Measurements from ENCODE around the gene PURB. TPM values are rescaled to one million over a fixed set of nuclear protein-coding genes. Genes with fewer than 3 reads are reported as not detected.

Gene PURB
- total and polyA plus RNA-seq, 2 experiments from 2014 or later = 3.5 to 25.5 TPM

- no peaks in the 10 kb centered on the region for H4K20me1 ChIP-seq (ENCODE audit: insufficient read depth, poor library complexity, severe bottlenecking)
- no peaks in the 10 kb centered on the region for H3K9me3 ChIP-seq (ENCODE audit: low read depth)
- H2AFZ ChIP-seq = no peak overlapping the region
- H3K4me2 ChIP-seq = no peak overlapping the region
- 50% methylated on average over 6 of the region's 7 CpGs for WGBS (ENCODE audit: low lambda C conversion rate, missing lambda C conversion rate)
- no peak overlapping the region for H3K27ac ChIP-seq
- H3K27me3 ChIP-seq = no peaks in the 10 kb centered on the region
- peak; percentile 26 for DNase-seq (ENCODE audit: low spot score)
- no peaks in the 10 kb centered on the region for H3K36me3 ChIP-seq (replicated peaks; ENCODE audit: insufficient read depth, low read depth)
- no peak overlapping the region for H3K4me3 ChIP-seq
- H3K4me1 ChIP-seq (ENCODE audit: insufficient read depth) = no peaks in the 10 kb centered on the region
- no peak for TF ChIP-seq EZH2phosphoT487 (IDR thresholded peaks at IDR 0.05; ENCODE audit: low read depth, severe bottlenecking, unreplicated experiment)
- TF ChIP-seq, protein P1, sequence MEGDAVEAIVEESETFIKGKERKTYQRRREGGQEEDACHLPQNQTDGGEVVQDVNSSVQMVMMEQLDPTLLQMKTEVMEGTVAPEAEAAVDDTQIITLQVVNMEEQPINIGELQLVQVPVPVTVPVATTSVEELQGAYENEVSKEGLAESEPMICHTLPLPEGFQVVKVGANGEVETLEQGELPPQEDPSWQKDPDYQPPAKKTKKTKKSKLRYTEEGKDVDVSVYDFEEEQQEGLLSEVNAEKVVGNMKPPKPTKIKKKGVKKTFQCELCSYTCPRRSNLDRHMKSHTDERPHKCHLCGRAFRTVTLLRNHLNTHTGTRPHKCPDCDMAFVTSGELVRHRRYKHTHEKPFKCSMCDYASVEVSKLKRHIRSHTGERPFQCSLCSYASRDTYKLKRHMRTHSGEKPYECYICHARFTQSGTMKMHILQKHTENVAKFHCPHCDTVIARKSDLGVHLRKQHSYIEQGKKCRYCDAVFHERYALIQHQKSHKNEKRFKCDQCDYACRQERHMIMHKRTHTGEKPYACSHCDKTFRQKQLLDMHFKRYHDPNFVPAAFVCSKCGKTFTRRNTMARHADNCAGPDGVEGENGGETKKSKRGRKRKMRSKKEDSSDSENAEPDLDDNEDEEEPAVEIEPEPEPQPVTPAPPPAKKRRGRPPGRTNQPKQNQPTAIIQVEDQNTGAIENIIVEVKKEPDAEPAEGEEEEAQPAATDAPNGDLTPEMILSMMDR (IDR thresholded peaks at IDR 0.05; ENCODE audit: poor library complexity) = no peak
- TF ChIP-seq EZH2 (IDR thresholded peaks at IDR 0.05; ENCODE audit: borderline replicate concordance) = no peak
- H3K9me2 ChIP-seq (replicated peaks; ENCODE audit: insufficient read depth) = peaks cover 3% of the 10 kb centered on the region
- no peaks in the 10 kb centered on the region for H3K79me2 ChIP-seq
These were observed 27.5 kb upstream of the PURB start for GRCh38 chr7:44912775-44913347.

DNA sequence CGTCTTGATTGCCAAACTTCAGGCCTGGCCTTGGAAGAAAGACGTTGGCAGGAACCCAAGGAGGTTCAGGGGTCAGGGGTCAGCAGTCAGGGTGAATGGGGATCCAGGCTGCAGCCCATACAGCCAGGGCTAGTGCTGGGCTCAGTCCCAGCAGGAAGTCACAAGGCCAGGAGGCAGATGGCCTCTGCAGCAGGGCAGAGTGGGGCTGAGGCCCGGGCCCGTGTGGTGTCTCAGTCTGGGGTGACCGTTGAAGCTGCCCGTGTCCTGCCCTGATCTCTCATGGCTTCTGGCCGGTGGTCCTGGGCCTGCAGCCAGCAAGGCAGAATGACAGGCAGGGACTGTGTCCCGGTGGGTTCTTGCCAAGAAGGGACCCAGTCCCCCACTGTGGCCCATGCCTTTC lies 26.6 kb upstream of the PURB start:
- Histone ChIP-seq H3K4me2 (no peak overlapping the region), H3K4me3 (no peak overlapping the region), H2AFZ (no peak overlapping the region), H3K36me3 (replicated peaks; ENCODE audit: insufficient read depth, low read depth) (no peaks in the 10 kb centered on the region), H3K27ac (no peak overlapping the region), H3K9me2 (replicated peaks; ENCODE audit: insufficient read depth) (no peaks in the 10 kb centered on the region), H3K4me1 (ENCODE audit: insufficient read depth) (no peaks in the 10 kb centered on the region), H3K79me2 (no peaks in the 10 kb centered on the region), H4K20me1 (ENCODE audit: insufficient read depth, poor library complexity, severe bottlenecking) (no peaks in the 10 kb centered on the region), H3K9me3 (ENCODE audit: low read depth) (no peaks in the 10 kb centered on the region), H3K27me3 (no peaks in the 10 kb centered on the region)
- no peak for DNase-seq (ENCODE audit: low spot score)
- 88% methylated on average over 8 of the region's 8 CpGs for WGBS (ENCODE audit: low lambda C conversion rate, missing lambda C conversion rate)
- TF ChIP-seq, protein P1 (IDR thresholded peaks at IDR 0.05; ENCODE audit: poor library complexity) = no peak
- no peak for TF ChIP-seq EZH2 (IDR thresholded peaks at IDR 0.05; ENCODE audit: borderline replicate concordance)
- TF ChIP-seq EZH2phosphoT487 (IDR thresholded peaks at IDR 0.05; ENCODE audit: low read depth, severe bottlenecking, unreplicated experiment) = no peak

DNA sequence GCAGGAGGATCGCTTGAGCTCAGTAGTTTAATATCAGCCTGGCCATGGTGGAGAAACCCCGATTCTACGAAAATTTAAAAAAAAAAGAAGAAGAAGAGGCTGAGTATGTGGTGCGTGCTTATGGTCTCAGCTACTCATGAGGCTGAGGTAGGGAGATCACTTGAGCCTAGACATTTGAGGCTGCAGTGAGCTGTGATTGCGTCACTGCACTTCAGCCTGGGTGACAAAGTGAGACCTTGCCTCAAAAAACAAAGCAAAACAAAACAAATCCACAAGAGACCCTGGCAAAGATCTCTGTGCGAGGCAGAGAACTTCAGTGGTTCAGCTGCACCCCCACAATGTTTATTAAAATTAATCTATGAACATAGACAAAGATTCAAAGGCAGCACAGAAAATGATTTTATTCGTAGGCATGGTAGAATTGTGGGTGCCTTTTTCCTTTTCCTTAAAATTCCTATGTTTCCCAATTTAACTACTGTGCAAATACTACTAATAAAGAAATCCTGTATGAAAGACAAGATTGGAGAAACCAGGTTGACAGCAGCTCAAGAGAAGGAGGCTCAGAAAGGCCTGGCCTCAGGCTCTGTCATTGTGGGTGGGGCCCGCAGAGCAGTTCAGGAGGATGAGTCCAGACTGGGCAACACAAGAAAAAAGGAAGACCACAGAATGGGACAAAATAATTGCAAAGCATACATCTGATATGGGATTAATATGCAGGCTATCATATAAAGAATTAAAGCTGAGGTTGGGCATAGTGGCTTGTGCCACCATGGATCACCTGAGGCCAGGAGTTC lies 24.5 kb upstream of the PURB start:
- DNase-seq (ENCODE audit: low spot score) = no peak
- H4K20me1 ChIP-seq (ENCODE audit: insufficient read depth, poor library complexity, severe bottlenecking) = no peaks in the 10 kb centered on the region
- WGBS (ENCODE audit: low lambda C conversion rate, missing lambda C conversion rate) = 82% methylated on average over 8 of the region's 8 CpGs
- no peak overlapping the region for H2AFZ ChIP-seq
- H3K4me2 ChIP-seq = no peak overlapping the region
- no peaks in the 10 kb centered on the region for H3K9me2 ChIP-seq (replicated peaks; ENCODE audit: insufficient read depth)
- H3K27me3 ChIP-seq = no peaks in the 10 kb centered on the region
- H3K4me3 ChIP-seq = no peak overlapping the region
- no peaks in the 10 kb centered on the region for H3K36me3 ChIP-seq (replicated peaks; ENCODE audit: insufficient read depth, low read depth)
- H3K79me2 ChIP-seq = no peaks in the 10 kb centered on the region
- H3K27ac ChIP-seq = no peak overlapping the region
- no peaks in the 10 kb centered on the region for H3K4me1 ChIP-seq (ENCODE audit: insufficient read depth)
- H3K9me3 ChIP-seq (ENCODE audit: low read depth) = no peaks in the 10 kb centered on the region
- TF ChIP-seq EZH2phosphoT487 (IDR thresholded peaks at IDR 0.05; ENCODE audit: low read depth, severe bottlenecking, unreplicated experiment) (no peak), EZH2 (IDR thresholded peaks at IDR 0.05; ENCODE audit: borderline replicate concordance) (no peak)
- TF ChIP-seq, protein P1 (IDR thresholded peaks at IDR 0.05; ENCODE audit: poor library complexity) = no peak
